Panc1 (cell line): ENCODE data around the gene CSMD2. TPM values are rescaled to one million over a fixed set of nuclear protein-coding genes. Genes with fewer than 3 reads are reported as not detected.

ENCODE experiments used
- ATAC-seq: fragments of 200-7000 bp; cut with Tn5 transposase; 2 replicates; pipeline ENCODE4 v1.9.1; 2020; ENCODE audit warnings: mild to moderate bottlenecking, moderate library complexity
- BruUV-seq: library from RNA; stranded (reverse); fragments of 400-500 nt; replicated peaks from 2 replicates; lab custom pipeline; 2021; lab: Mats Ljungman, UMichigan
- CTCF ChIA-PET: fragments of 300-600 bp; sonication (Branson Sonifier 250); formaldehyde crosslinking; loops from one replicate; lab custom pipeline; 2022; ENCODE audit warnings: antibody characterized with exemption; lab: Charles Lee
- POLR2A ChIA-PET: fragments of 300-600 bp; sonication (Branson Sonifier 250); formaldehyde crosslinking; loops from one replicate; lab custom pipeline; 2022; ENCODE audit warnings: antibody characterized with exemption; lab: Charles Lee
- DNase-seq: peaks from one replicate; pipeline ENCODE4 v3.0.0-alpha.2; 2010; ENCODE audit warnings: low read depth, low spot score
- H3K27ac ChIP-seq: 2 replicates; pipeline ENCODE4 v1.5.1; 2011; ENCODE audit warnings: mild to moderate bottlenecking, low read length, inconsistent platforms
- H3K27me3 ChIP-seq: fragments of 200-500 bp; sonication (Bioruptor generic); 2 replicates; pipeline ENCODE4 v1.6.0; 2014; ENCODE audit warnings: low read length, inconsistent platforms; ENCODE audit not compliant: control insufficient read depth, insufficient read depth
- H3K36me3 ChIP-seq: fragments of 200-500 bp; sonication (Bioruptor generic); 2 replicates; pipeline ENCODE4 v1.5.1; 2014; ENCODE audit warnings: inconsistent platforms, mild to moderate bottlenecking, low read length, moderate library complexity; ENCODE audit not compliant: control insufficient read depth, insufficient read depth
- H3K4me1 ChIP-seq: 2 replicates; pipeline ENCODE4 v1.5.1; 2011; ENCODE audit warnings: inconsistent platforms, mild to moderate bottlenecking, low read length, moderate library complexity; ENCODE audit not compliant: control insufficient read depth, insufficient read depth
- H3K4me3 ChIP-seq, 2 experiments: 2 replicates each; pipeline ENCODE4 v1.5.1; 2011 to 2012; ENCODE audit warnings: low read depth in 2 of 2, low read length in 2 of 2, mild to moderate bottlenecking in 2 of 2, inconsistent platforms in 1 of 2, moderate library complexity in 1 of 2
- H3K9me3 ChIP-seq: fragments of 200-500 bp; sonication (Bioruptor generic); 2 replicates; pipeline ENCODE4 v1.5.1; 2014; ENCODE audit warnings: low read depth, mild to moderate bottlenecking, inconsistent platforms, low read length, moderate library complexity; ENCODE audit not compliant: control insufficient read depth, insufficient read depth
- POLR2AphosphoS5 ChIP-seq: IDR thresholded peaks from 2 replicates; pipeline ENCODE4 v1.6.1; 2012; ENCODE audit warnings: mild to moderate bottlenecking, low read depth, low read length, moderate library complexity
- SIN3A ChIP-seq: IDR thresholded peaks from 2 replicates; pipeline ENCODE4 v1.6.1; 2012; ENCODE audit warnings: low read depth, mild to moderate bottlenecking, low read length, moderate library complexity, borderline replicate concordance; ENCODE audit not compliant: insufficient read depth
- TCF7L2 ChIP-seq: IDR thresholded peaks from 2 replicates; pipeline ENCODE4 v1.6.1; 2011; ENCODE audit warnings: mild to moderate bottlenecking, low read depth, low read length, inconsistent platforms
- in situ Hi-C: cut with HindIII; loops from 2 replicates; pipeline ENCODE4 v1.10.0; 2016; ENCODE audit warnings: low sequenced_read_pairs, low pct_unique_long_range_greater_than_20kb
- intact Hi-C: fragments of 100-400 bp; cut with micrococcal nuclease; formaldehyde crosslinking; loops from one replicate; pipeline ENCODE4 v1.10.0; 2022; ENCODE audit not compliant: unreplicated experiment
- total RNA-seq: library from RNA; stranded (reverse); gene quantifications from one replicate; pipeline ENCODE4 v1.2.1, GENCODE V29; 2021; ENCODE audit not compliant: unreplicated experiment
- TF ChIP-seq, protein P1 (sequence below), 2 experiments: IDR thresholded peaks; 2 replicates each; pipeline ENCODE4 v1.6.1; 2011 to 2012; ENCODE audit warnings: low read depth in 2 of 2, control low read depth in 1 of 2, low read length in 1 of 2, mild to moderate bottlenecking in 1 of 2, moderate library complexity in 1 of 2; ENCODE audit not compliant: insufficient read depth in 1 of 2
- TF ChIP-seq, protein P2 (sequence below): fragments of 450-650 bp; IDR thresholded peaks from 2 replicates; pipeline ENCODE4 v1.5.1; 2017; ENCODE audit warnings: mild to moderate bottlenecking

The CSMD2 gene
- total RNA-seq, 1 experiment from 2014 or later = not detected

- Histone ChIP-seq H3K36me3 (peaks cover 4% of the 10 kb centered on the region; the same call in 1 of the 2 replicates), H3K4me1 (no peaks in the 10 kb centered on the region), H3K27ac (no peak overlapping the region), H3K9me3 (no peaks in the 10 kb centered on the region), H3K4me3 (no peak overlapping the region), H3K27me3 (no peaks in the 10 kb centered on the region)
- ATAC-seq (no peak), DNase-seq (no peak)
- CTCF ChIA-PET = no interaction called here
- intact Hi-C loops (loop anchor here (5.0 to 10.0 kb wide), 2 partner anchors 145 to 362 kb away; no protein-coding TSS in a partner anchor), in situ Hi-C loops (no loop called here)
- POLR2A ChIA-PET = no interaction called here
- no TSS peak for BruUV-seq
- TF ChIP-seq SIN3A (no peak), TCF7L2 (no peak), POLR2AphosphoS5 (no peak)
- TF ChIP-seq, protein P1, sequence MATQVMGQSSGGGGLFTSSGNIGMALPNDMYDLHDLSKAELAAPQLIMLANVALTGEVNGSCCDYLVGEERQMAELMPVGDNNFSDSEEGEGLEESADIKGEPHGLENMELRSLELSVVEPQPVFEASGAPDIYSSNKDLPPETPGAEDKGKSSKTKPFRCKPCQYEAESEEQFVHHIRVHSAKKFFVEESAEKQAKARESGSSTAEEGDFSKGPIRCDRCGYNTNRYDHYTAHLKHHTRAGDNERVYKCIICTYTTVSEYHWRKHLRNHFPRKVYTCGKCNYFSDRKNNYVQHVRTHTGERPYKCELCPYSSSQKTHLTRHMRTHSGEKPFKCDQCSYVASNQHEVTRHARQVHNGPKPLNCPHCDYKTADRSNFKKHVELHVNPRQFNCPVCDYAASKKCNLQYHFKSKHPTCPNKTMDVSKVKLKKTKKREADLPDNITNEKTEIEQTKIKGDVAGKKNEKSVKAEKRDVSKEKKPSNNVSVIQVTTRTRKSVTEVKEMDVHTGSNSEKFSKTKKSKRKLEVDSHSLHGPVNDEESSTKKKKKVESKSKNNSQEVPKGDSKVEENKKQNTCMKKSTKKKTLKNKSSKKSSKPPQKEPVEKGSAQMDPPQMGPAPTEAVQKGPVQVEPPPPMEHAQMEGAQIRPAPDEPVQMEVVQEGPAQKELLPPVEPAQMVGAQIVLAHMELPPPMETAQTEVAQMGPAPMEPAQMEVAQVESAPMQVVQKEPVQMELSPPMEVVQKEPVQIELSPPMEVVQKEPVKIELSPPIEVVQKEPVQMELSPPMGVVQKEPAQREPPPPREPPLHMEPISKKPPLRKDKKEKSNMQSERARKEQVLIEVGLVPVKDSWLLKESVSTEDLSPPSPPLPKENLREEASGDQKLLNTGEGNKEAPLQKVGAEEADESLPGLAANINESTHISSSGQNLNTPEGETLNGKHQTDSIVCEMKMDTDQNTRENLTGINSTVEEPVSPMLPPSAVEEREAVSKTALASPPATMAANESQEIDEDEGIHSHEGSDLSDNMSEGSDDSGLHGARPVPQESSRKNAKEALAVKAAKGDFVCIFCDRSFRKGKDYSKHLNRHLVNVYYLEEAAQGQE (IDR thresholded peaks at IDR 0.05; ENCODE audit: insufficient read depth in 1 of 2, low read depth in 2 of 2, low read length in 1 of 2) = no peak
- TF ChIP-seq, protein P2, sequence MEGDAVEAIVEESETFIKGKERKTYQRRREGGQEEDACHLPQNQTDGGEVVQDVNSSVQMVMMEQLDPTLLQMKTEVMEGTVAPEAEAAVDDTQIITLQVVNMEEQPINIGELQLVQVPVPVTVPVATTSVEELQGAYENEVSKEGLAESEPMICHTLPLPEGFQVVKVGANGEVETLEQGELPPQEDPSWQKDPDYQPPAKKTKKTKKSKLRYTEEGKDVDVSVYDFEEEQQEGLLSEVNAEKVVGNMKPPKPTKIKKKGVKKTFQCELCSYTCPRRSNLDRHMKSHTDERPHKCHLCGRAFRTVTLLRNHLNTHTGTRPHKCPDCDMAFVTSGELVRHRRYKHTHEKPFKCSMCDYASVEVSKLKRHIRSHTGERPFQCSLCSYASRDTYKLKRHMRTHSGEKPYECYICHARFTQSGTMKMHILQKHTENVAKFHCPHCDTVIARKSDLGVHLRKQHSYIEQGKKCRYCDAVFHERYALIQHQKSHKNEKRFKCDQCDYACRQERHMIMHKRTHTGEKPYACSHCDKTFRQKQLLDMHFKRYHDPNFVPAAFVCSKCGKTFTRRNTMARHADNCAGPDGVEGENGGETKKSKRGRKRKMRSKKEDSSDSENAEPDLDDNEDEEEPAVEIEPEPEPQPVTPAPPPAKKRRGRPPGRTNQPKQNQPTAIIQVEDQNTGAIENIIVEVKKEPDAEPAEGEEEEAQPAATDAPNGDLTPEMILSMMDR = no peak
These were observed 695.3 kb downstream of the CSMD2 start for GRCh38 chr1:33469691-33470090.

- Histone ChIP-seq H3K27me3 (no peaks in the 10 kb centered on the region), H3K4me1 (no peaks in the 10 kb centered on the region), H3K36me3 (peaks cover 4% of the 10 kb centered on the region; the same call in 1 of the 2 replicates), H3K9me3 (no peaks in the 10 kb centered on the region), H3K4me3 (no peak overlapping the region), H3K27ac (no peak overlapping the region)
- POLR2A ChIA-PET = no interaction called here
- DNase-seq = no peak
- BruUV-seq = no TSS peak
- intact Hi-C loops (no loop called here), in situ Hi-C loops (no loop called here)
- no peak for ATAC-seq
- CTCF ChIA-PET = interaction anchor here (0.6 to 0.9 kb wide), 2 partner anchors 13 to 132 kb away, joined by 3 to 5 read pairs; no protein-coding TSS in a partner anchor
- TF ChIP-seq, protein P2 = no peak
- no peak for TF ChIP-seq POLR2AphosphoS5
- TF ChIP-seq TCF7L2 = no peak
- no peak for TF ChIP-seq SIN3A
- TF ChIP-seq, protein P1 (IDR thresholded peaks at IDR 0.05; ENCODE audit: insufficient read depth in 1 of 2, low read depth in 2 of 2, low read length in 1 of 2) = no peak
These were observed 696.1 kb downstream of the CSMD2 start for GRCh38 chr1:33468967-33469366.
